ENCODE data around the gene CHD6.
A peak's percentile ranks its signal among the peaks of the same experiment; 100 is the strongest.

CHD6 gene

GRCh38 chr20:41452226-41452625 is 166.0 kb downstream of the CHD6 start:
- peak; percentile 49 for DNase-seq (ENCODE audit: low read depth)
- H3K4me3 ChIP-seq (ENCODE audit: low read length): no peak overlapping the region
- TF ChIP-seq, protein P1, sequence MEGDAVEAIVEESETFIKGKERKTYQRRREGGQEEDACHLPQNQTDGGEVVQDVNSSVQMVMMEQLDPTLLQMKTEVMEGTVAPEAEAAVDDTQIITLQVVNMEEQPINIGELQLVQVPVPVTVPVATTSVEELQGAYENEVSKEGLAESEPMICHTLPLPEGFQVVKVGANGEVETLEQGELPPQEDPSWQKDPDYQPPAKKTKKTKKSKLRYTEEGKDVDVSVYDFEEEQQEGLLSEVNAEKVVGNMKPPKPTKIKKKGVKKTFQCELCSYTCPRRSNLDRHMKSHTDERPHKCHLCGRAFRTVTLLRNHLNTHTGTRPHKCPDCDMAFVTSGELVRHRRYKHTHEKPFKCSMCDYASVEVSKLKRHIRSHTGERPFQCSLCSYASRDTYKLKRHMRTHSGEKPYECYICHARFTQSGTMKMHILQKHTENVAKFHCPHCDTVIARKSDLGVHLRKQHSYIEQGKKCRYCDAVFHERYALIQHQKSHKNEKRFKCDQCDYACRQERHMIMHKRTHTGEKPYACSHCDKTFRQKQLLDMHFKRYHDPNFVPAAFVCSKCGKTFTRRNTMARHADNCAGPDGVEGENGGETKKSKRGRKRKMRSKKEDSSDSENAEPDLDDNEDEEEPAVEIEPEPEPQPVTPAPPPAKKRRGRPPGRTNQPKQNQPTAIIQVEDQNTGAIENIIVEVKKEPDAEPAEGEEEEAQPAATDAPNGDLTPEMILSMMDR (conservative IDR thresholded peaks at IDR 0.05; ENCODE audit: low read length): no peak

DNA sequence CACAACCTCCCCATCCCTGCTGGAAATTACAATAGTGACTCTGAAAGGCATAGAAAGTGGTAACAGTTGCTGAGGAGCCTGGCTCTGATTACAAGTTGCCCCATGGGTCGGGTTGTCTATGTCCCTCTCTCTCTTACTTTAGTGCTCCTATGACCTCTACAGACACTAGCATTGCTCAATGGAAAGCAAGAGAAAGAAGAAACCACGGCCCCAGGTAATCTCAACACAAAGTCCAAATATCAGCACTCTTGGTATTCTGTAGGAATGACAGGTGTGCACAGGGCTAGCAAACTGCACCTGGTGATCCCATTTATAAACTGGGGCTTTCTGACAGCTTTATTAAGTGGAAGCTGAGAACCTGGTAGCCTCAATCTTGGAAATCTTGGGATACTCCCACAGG is 171.2 kb downstream of the CHD6 start:
- no peak for DNase-seq (ENCODE audit: low read depth)
- TF ChIP-seq, protein P1 (conservative IDR thresholded peaks at IDR 0.05; ENCODE audit: low read length): no peak
- H3K4me3 ChIP-seq (ENCODE audit: low read length): no peak overlapping the region

- TF ChIP-seq, protein P1 (conservative IDR thresholded peaks at IDR 0.05; ENCODE audit: low read length): no peak
- no peak for DNase-seq (ENCODE audit: low read depth)
- H3K4me3 ChIP-seq (ENCODE audit: low read length): no peak overlapping the region
Measured at GRCh38 chr20:41446456-41446855, 171.7 kb downstream of the CHD6 start.

GRCh38 chr20:41444821-41445220 is 173.4 kb downstream of the CHD6 start:
- H3K4me3 ChIP-seq (ENCODE audit: low read length): no peak overlapping the region
- DNase-seq (ENCODE audit: low read depth): no peak
- TF ChIP-seq, protein P1 (conservative IDR thresholded peaks at IDR 0.05; ENCODE audit: low read length): no peak

DNA sequence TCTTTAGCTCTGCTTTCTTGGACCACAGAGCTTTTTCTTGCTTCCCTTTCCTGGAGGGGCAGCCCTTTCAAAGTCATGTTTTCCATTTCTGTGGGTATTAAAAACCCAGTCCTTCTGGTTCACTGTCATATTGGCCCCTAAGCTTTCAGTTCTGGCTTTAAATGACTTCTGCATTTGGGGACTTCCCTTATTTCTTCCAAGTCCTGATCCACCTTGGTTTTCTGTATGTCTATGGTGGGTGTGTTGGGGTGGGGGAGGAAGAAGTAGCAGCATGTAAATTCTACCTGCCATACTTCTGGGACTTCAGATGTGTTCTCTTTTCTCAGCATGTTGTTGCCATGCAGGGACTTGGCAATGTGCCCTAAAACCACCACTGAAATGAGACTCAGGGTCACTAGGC is 174.5 kb downstream of the CHD6 start:
- TF ChIP-seq, protein P1 (conservative IDR thresholded peaks at IDR 0.05; ENCODE audit: low read length): no peak
- H3K4me3 ChIP-seq (ENCODE audit: low read length): no peak overlapping the region
- DNase-seq (ENCODE audit: low read depth): no peak

DNA sequence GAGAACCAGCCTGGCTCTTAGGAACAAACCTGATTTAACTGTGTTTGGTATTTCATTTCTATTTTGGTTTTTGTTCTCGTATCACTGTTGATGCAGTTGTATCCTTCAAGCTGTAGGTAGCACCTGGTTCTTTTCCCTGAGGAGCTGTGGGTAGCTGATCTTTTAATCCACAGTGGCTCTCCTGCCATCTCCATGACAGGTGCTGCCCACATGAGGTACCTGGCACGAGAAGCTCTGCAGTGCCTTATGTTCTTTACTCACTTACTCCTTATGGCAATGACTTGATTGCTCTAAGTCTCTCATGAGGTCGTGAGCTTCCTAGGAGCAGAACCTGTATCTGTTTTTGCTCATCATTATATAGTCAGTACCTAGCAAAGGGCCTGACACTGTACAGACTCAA is 177.3 kb downstream of the CHD6 start:
- no peak overlapping the region for H3K4me3 ChIP-seq (ENCODE audit: low read length)
- DNase-seq (ENCODE audit: low read depth): no peak
- TF ChIP-seq, protein P1 (conservative IDR thresholded peaks at IDR 0.05; ENCODE audit: low read length): no peak

GRCh38 chr20:41437836-41438235 is 180.3 kb downstream of the CHD6 start:
- no peak overlapping the region for H3K4me3 ChIP-seq (ENCODE audit: low read length)
- TF ChIP-seq, protein P1 (conservative IDR thresholded peaks at IDR 0.05; ENCODE audit: low read length): no peak
- peak; percentile 22 for DNase-seq (ENCODE audit: low read depth)

All from AG10803 (cell line).